NCI-H2171 (cell line): ENCODE measurements around the gene HAL.
"Not testable (repeated sequence)": the region's sequence is repeated elsewhere in the genome, so short reads cannot be mapped to it uniquely, and the experiment has no call there.

ENCODE experiments used
- DNase-seq: peaks from one replicate; lab custom pipeline; 2025; lab: John Stamatoyannopoulos, UW

The HAL gene

GRCh38 chr12:95975491-95975890, 20.7 kb downstream of the HAL start:
- DNase-seq, result no peak

GRCh38 chr12:95974358-95974757, 21.8 kb downstream of the HAL start:
- DNase-seq, result no peak

DNA sequence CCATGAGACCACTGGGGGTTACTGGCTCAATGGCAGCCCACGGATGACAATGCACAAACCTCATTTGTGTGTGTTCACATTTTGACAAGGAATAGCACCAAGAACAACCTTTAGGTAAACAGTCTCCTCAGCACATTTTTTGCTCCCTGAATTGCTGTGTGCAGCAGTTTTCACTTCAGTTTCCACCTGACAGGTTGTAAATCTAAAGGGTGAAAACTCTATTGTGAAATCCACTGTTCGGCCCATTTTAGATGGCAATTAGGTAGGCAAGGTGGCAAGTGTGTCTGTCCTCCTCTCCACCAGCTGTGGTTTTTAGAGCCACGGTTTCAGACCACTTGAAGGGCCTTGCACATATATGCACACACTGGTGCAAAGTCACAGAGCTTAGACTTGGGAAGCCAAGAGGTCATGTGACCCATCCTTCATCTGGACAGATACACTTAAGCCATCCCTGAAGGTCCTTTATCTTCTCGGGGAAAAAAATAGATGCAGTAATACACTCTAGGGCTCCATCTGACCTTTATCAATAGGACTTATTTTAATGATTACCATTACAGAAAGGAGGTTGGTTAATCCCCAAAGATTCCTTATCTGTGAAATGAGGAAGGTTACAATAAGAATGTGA, 23.2 kb downstream of the HAL start:
- no peak for DNase-seq

GRCh38 chr12:95970905-95971304, 25.2 kb downstream of the HAL start:
- DNase-seq, result no peak

DNA sequence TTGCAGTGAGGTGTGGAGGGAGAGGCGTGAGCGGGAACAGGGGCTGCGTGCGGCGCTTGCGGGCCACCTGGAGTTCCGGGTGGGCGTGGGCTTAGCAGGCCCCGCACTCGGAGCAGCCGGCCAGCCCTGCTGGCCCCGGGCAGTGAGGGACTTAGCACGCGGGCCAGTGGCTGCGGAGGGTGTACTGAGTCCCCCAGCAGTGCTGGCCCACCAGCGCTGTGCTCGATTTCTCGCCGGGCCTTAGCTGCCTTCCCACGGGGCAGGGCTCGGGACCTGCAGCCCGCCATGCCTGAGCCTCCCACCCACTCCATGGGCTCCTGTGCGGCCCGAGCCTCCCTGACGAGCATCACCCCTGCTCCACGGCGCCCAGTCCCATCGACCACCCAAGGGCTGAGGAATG, 27.0 kb downstream of the HAL start:
- not testable (repeated sequence) for DNase-seq

DNA sequence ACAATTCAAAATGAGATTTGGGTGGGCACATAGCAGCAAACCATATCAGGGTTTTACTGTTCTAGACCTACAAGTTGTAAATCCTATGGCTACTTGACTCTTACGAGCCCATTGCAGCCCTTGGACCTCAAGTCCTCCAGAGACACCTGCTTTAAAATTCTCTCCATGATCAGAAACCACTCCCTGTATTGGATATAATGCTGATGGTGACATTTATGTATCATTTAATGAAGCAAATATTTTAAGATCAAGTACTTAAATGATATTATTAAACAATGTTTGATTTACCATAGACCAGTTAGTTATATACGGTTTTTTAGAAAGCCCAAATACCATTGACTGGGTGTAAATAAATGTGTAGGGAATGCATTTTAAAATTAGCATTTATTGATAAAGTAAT, 28.8 kb downstream of the HAL start:
- DNase-seq, result no peak

GRCh38 chr12:95966287-95966870, 29.8 kb downstream of the HAL start:
- DNase-seq, result no peak

DNA sequence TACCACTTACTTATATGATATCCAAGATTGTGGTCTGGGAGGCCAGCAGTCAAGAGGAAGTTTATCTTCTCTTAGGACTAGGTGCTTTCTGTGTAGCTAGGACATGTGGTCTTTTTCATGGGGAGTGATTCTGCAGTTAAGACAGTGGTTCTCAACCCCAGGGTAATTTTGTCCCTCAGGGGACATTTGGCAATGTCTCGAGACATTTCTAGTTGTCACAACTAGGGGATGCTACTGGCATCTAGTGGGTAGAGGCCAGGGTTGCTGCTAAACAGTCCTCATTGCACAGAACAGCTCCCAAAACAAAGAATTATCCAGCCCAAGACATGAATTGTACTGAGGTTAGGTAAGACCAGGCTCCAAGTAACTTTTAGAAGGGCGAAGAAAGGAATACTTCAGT, 33.0 kb downstream of the HAL start:
- no peak for DNase-seq

DNA sequence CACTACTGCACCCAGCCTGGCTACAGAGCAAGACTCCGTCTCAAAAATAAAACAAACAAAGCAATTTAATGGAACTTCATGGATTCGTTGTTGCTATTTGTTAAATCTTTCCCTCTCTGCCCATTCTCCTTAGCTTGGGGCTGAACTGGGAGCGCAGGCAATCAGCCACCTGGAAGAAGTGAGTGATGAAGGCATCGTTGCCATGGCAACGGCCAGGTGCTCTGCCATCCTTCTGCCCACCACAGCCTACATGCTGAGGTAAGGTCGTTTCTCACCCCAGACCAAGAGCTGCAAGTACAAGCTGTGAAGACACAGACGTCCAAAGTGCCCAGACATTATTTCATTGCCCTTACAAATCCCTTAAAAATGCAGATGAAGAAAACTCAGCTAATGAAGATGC, 33.9 kb downstream of the HAL start:
- DNase-seq, result no peak

DNA sequence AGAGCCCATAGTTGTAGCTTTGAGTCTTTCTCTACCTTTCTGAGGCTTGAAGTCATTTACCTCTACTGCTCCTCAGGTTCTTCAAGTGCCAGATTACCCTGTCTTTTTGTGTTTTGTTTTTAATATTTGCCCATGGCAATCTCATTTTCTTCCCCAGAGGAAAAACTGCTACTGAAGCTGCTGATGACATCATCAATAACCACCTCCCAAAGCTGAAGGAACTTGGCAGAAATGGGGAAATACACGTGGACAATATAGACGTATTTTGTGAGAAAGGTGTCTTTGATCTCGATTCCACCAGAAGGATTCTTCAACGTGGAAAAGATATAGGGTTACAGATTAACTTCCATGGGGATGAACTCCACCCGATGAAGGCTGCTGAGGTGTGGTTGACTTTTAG, 35.9 kb downstream of the HAL start:
- no peak for DNase-seq

GRCh38 chr12:95959107-95959506, 37.0 kb downstream of the HAL start:
- DNase-seq, result peak; percentile 4

DNA sequence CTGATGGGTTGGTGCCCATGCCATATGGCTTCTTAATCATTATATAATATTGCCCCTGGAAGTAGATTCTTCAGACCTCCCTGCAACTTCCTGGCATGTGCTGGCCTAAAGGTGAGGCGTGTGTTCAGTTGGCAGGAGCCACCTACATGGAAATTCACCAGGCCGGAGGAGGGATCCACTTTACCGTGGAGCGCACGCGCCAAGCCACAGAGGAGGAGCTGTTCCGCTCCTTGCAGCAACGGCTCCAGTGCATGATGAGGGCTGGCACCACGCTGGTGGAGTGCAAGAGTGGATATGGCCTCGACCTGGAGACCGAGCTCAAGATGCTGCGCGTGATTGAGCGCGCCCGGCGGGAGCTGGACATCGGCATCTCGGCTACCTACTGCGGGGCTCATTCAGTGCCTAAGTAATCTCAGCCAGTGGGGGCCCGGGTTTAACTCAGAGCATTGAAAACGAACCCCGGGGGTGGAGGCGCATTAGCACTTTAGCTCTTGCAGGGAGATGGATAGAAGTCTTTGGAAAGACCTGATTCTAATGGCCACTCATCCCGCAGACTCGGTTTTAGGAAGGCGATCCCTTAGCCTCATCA, 39.5 kb downstream of the HAL start:
- DNase-seq, result no peak

DNA sequence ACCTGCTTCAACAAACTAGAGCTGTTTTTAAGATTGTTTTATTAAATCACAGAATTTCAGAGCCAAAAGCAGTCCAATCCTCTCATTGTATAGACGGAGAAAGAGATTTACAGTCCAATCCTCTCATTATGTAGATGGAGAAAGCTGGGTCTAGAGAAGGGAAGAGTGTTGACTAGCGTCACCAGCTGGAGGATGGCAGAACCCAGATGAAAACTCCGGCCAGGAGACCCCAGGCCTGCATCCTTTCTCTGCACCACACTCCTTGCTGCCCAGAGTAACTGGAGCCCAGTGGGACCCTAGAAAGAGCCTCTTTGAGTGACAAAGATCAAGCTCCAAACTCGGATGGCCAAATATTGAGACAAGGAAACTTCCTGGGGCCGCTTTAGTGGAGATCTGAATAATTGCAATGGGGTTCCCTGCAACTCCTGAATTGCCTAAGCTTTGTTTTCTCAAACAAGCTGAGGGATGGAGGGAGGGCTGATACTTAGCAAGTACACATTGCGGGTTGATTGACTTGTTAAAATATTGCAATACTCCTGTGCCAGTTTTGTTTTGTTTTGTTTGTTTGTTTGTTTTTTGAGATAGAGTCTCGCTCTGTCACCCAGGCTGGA, 40.5 kb downstream of the HAL start:
- no peak for DNase-seq

DNA sequence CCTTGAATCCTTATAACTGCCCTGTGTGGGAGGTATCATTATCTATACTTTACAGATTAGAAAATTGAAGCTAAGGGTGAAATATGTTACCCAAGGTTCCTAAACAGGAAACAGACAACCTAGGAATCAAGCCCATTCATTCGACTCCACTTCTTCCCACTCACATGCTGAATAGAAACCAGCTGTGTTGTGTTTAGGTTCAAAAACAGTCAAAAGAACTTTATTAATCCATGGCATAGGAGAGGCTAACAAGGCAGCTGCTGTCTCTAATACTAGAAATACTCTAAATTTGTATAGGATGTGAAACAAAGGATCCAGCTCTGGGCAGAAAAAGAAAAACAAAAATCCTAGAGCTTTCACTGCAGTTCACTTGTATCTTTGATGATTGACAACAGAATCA, 43.1 kb downstream of the HAL start:
- DNase-seq, result no peak

DNA sequence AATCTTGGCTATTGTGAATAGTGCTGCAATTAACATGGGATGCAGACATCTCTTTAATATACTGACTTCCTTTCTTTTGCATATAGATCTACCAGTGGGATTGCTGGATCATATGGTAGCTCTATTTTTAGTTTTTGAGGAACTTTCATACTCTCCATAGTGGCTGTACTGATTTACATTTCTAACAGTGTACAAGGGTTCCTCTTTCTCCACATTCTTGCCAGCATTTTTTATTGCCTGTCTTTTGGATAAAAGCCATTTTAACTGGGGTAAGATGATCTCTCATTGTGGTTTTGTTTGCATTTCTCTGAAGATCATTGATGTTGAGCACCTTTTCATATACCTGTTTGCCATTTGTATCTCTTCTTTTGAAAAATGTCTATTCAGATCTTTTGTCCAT, 44.6 kb downstream of the HAL start:
- DNase-seq, result no peak

DNA sequence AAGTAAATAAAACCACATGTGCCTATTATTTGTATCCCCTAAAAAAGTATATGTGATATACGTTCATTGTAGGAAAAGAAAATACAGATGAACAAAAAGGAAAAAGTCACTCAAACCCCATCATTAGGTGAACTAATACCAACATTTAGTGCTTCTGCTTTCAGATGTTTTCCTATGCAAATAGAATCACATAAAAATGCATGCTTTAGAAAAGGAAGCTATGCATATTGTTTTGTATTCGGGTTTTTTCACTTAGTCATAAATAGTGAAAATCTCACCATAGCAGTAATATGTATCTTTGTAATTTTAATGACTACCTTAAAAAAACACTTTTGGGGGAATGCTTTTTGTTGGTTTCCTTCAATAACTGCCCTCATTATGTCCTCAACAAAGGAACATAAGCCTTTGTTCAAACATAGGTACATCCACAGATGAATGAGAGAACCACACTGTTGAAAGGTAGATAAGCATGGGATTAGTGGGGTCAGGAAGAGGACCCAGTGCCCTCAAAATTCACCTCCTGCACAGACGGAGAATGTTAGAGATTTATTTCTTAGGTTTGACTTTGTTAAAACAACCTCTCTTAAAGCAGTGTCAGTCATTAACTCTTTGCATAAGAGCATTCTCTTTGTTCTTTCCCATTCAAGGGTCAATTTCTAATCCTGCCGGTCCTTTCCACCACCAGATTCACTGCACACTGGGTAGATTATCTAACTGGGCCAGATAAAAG, 46.5 kb downstream of the HAL start:
- no peak for DNase-seq

DNA sequence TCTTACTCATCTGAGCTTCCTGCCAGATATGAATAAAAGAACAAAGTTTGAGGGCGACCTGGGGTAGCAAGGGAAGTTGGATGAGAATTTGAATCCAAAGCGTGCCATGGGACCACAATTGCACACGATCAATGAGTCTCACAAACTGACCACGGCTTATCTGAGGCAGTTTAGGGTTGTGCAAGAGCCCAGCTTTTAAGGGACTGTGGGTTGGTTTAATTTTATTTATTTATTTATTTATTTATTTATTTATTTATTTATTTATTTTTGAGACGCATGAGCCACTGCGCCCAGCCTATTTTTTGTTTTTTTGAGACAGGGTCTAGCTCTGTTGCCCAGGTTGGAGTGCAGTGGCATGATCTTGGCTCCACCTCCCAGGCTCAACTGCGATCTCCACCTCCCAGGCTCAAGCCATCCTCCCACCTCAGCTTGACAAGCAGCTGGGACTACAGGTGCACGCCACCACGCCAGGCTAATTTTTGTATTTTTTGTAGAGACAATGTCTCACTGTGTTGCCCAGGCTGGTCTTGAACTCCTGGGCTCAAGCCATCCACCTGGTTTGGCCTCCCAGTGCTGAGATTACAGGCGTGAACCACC, 51.9 kb downstream of the HAL start:
- no peak for DNase-seq

GRCh38 chr12:95943330-95943842, 52.8 kb downstream of the HAL start, which contains the start of gene AMDHD1:
Gene AMDHD1 (plus strand): TSS chr12:95943331. CDS start chr12:95943399, 68 bp downstream.
- DNase-seq, result peak; percentile 19

DNA sequence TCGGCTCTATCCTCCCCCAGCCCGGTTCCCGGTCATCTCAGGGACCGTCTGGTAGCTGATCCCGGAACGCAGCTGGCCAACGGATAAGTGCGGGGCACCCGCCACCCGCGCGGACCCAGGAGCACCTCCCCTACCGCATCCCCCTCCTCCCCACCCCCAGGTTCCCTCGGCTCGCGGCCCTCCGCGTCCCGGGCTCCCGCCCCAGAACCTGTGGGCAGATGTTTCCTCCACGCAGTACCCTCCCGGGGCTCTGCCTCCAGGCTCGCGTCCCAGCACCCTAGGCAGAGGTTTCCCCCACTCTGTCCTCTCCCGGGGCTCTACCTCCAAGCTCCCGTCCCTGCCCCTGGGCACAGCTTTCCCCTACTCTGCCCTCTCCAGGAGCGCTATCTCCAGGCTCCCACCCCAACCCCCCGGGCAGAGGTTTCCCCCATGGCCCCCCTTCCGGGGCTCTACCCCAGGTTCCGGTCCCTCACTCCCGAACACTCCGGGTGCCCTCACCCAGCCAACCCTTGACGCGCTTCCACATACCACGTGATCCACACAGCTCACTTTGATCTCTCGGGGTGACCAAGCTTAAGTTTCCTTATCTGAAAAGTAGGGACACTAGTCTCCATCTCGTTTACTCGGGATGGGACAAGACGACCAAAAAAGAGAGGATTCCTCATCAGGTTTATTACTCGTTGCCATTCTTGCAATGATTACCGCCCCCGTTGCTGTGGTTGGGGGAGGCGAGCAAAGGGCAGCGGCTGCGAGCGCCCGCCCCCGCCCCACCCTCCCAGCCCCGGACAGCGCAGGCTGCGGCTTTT, 53.4 kb downstream of the HAL start, which contains the start of gene CCDC38:
Gene CCDC38 (minus strand): TSS at position 91 of the 806 bp plus-strand sequence. CDS start 6,105 bp downstream, outside the sequence.
- DNase-seq, result peak; percentile 87

GRCh38 chr12:95942101-95942523, 54.0 kb downstream of the HAL start:
- no peak for DNase-seq

- DNase-seq, result no peak
Observed at GRCh38 chr12:95940514-95940913, 55.6 kb downstream of the HAL start.
